NB4 (cell line): ENCODE measurements around the gene TRIP12.

Experiments
- MYC ChIP-seq: IDR thresholded peaks from 2 replicates; pipeline ENCODE4 v1.6.1; 2011; ENCODE audit warnings: low read depth, low read length
- TF ChIP-seq, protein P1 (sequence below): IDR thresholded peaks from one replicate; pipeline ENCODE4 v1.5.1; 2012; ENCODE audit warnings: low read depth, low read length

DNA sequence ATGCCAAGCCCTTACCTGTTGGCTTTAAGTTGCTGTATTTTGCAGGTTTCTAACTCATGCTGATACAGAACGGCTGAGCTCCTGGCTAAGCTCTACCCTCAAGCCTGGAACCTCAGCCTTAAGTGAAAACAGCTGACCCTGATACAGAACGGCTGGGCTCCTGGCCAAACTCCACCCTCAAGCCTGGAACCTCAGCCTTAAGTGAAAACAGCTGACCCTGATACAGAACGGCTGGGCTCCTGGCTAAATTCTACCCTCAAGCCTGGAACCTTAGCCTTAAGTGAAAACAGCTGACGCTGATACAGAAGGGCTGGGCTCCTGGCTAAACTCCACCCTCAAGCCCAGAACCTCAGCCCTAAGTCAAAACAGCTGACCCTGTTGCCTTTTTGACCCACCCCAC is 189.9 kb downstream of the TRIP12 start:
- no peak for TF ChIP-seq MYC
- TF ChIP-seq, protein P1, sequence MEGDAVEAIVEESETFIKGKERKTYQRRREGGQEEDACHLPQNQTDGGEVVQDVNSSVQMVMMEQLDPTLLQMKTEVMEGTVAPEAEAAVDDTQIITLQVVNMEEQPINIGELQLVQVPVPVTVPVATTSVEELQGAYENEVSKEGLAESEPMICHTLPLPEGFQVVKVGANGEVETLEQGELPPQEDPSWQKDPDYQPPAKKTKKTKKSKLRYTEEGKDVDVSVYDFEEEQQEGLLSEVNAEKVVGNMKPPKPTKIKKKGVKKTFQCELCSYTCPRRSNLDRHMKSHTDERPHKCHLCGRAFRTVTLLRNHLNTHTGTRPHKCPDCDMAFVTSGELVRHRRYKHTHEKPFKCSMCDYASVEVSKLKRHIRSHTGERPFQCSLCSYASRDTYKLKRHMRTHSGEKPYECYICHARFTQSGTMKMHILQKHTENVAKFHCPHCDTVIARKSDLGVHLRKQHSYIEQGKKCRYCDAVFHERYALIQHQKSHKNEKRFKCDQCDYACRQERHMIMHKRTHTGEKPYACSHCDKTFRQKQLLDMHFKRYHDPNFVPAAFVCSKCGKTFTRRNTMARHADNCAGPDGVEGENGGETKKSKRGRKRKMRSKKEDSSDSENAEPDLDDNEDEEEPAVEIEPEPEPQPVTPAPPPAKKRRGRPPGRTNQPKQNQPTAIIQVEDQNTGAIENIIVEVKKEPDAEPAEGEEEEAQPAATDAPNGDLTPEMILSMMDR: no peak
